Endothelial cell of umbilical vein (primary cell): ENCODE results near the gene EPDR1. TPM values are rescaled to one million over a fixed set of nuclear protein-coding genes. Genes with fewer than 3 reads are reported as not detected.

ENCODE experiments used
- BruUV-seq: library from RNA; stranded (reverse); fragments of 400-500 nt; replicated peaks from 2 replicates; lab custom pipeline; 2021; lab: Mats Ljungman, UMichigan
- CTCF ChIA-PET: fragments of 300-600, 350-600 bp; sonication (Branson Sonifier 250); formaldehyde crosslinking; loops from one replicate; lab custom pipeline; 2021; ENCODE audit warnings: antibody characterized with exemption, inconsistent platforms; lab: Charles Lee
- POLR2A ChIA-PET: fragments of 300-600, 350-600 bp; sonication (Branson Sonifier 250); formaldehyde crosslinking; loops from one replicate; lab custom pipeline; 2021; ENCODE audit warnings: antibody characterized with exemption, inconsistent platforms; lab: Charles Lee
- DNase-seq: peaks from one replicate; pipeline ENCODE4 v3.0.0-alpha.2; 2011; ENCODE audit warnings: low read depth, low spot score
- FAIRE-seq: peaks from 2 replicates; lab custom pipeline; 2011; peaks lifted over from hg19 to GRCh38; lab: Jason Lieb, UNC
- H2AFZ ChIP-seq: 2 replicates; pipeline ENCODE4 v1.6.0; 2012; ENCODE audit warnings: low read depth, low read length, control low read depth, inconsistent platforms
- H3K27ac ChIP-seq: 2 replicates; pipeline ENCODE4 v1.5.1; 2011; ENCODE audit warnings: low read depth, mild to moderate bottlenecking, control low read depth, low read length, moderate library complexity; ENCODE audit not compliant: insufficient read depth
- H3K27me3 ChIP-seq, 2 experiments: 2 replicates each; pipeline versions ENCODE4 v1.6.0 to v1.6.1; 2011; ENCODE audit warnings: low read length in 2 of 2, mixed read lengths in 1 of 2; ENCODE audit not compliant: control insufficient read depth in 2 of 2, insufficient read depth in 2 of 2
- H3K36me3 ChIP-seq, 2 experiments: 2 replicates in 1 of 2; 3 replicates in 1 of 2; pipeline ENCODE4 v1.5.1; 2011; ENCODE audit warnings: low read length in 2 of 2, mild to moderate bottlenecking in 1 of 2, moderate library complexity in 1 of 2; ENCODE audit not compliant: control insufficient read depth in 2 of 2, insufficient read depth in 2 of 2; ENCODE audit errors: extremely low read depth in 1 of 2
- H3K4me1 ChIP-seq: 3 replicates; pipeline ENCODE4 v1.5.1; 2011; ENCODE audit warnings: mild to moderate bottlenecking, low read length; ENCODE audit not compliant: control insufficient read depth, insufficient read depth; ENCODE audit errors: extremely low read depth
- H3K4me2 ChIP-seq: 2 replicates; pipeline ENCODE4 v1.6.1; 2011; ENCODE audit warnings: low read length, control low read depth, mixed read lengths; ENCODE audit not compliant: insufficient read depth
- H3K4me3 ChIP-seq, 3 experiments: fragments of 200-600 bp in 1 of 3; sonication (generic), shearing (Covaris generic) in 1 of 3; replicated peaks in 1 of 3; 2 replicates each; pipeline ENCODE4 v1.5.1; 2011 to 2016; ENCODE audit warnings: control low read depth in 3 of 3, low read length in 3 of 3, mild to moderate bottlenecking in 2 of 3, inconsistent platforms in 1 of 3, low read depth in 1 of 3, moderate library complexity in 1 of 3; ENCODE audit not compliant: insufficient read depth in 1 of 3
- H3K79me2 ChIP-seq: 2 replicates; pipeline ENCODE4 v1.6.0; 2012; ENCODE audit warnings: low read length, inconsistent platforms; ENCODE audit not compliant: control insufficient read depth, insufficient read depth
- H3K9ac ChIP-seq: replicated peaks from 2 replicates; pipeline ENCODE3; 2011; ENCODE audit warnings: low read length, control low read depth; ENCODE audit not compliant: insufficient read depth; ENCODE audit errors: extremely low read depth
- H3K9me1 ChIP-seq: replicated peaks from 3 replicates; pipeline ENCODE4 v1.6.0; 2011; ENCODE audit warnings: mild to moderate bottlenecking, low read length; ENCODE audit not compliant: control insufficient read depth, insufficient read depth; ENCODE audit errors: extremely low read depth
- H3K9me3 ChIP-seq: replicated peaks from 2 replicates; pipeline ENCODE4 v1.5.1; 2012; ENCODE audit warnings: low read length, inconsistent platforms; ENCODE audit not compliant: control insufficient read depth, insufficient read depth
- H4K20me1 ChIP-seq: replicated peaks from 2 replicates; pipeline ENCODE3; 2011; ENCODE audit warnings: mild to moderate bottlenecking, low read length; ENCODE audit not compliant: control insufficient read depth, insufficient read depth; ENCODE audit errors: extremely low read depth
- EZH2 ChIP-seq: IDR thresholded peaks from 2 replicates; pipeline ENCODE4 v1.6.1; 2012; ENCODE audit warnings: borderline replicate concordance, low read depth, mild to moderate bottlenecking, moderate library complexity, low read length, inconsistent platforms; ENCODE audit not compliant: severe bottlenecking
- FOS ChIP-seq: IDR thresholded peaks from 2 replicates; pipeline ENCODE4 v1.6.1; 2011; ENCODE audit warnings: mild to moderate bottlenecking, low read length, moderate library complexity, borderline replicate concordance; ENCODE audit not compliant: insufficient read depth
- GATA2 ChIP-seq: IDR thresholded peaks from 2 replicates; pipeline ENCODE4 v1.7.0; 2011; ENCODE audit warnings: low read depth, mild to moderate bottlenecking, moderate library complexity, mixed read lengths, low read length; ENCODE audit not compliant: insufficient read length, insufficient read depth
- JUN ChIP-seq: IDR thresholded peaks from 2 replicates; pipeline ENCODE4 v1.6.1; 2011; ENCODE audit warnings: borderline replicate concordance, low read depth; ENCODE audit not compliant: insufficient read length, insufficient read depth
- POLR2A ChIP-seq: IDR thresholded peaks from 2 replicates; pipeline ENCODE4 v1.6.1; 2012; ENCODE audit warnings: low read depth, mild to moderate bottlenecking, control low read depth, low read length
- POLR2AphosphoS5 ChIP-seq: IDR thresholded peaks from 2 replicates; pipeline ENCODE4 v1.6.1; 2012; ENCODE audit warnings: low read depth, mild to moderate bottlenecking, control low read depth, low read length, moderate library complexity; ENCODE audit not compliant: insufficient read depth
- dilution Hi-C: fragments of 300-500 bp; cut with MboI; formaldehyde crosslinking; loops from one replicate; pipeline ENCODE4 v1.15.0; 2019; ENCODE audit warnings: low sequenced_read_pairs; ENCODE audit not compliant: extremely low pct_ligation_motif_present
- intact Hi-C: fragments of 100-400 bp; cut with micrococcal nuclease; formaldehyde crosslinking; loops from one replicate; pipeline ENCODE4 v1.10.0; 2022
- polyA plus RNA-seq, 4 experiments: library from polyadenylated mRNA; depleted of rRNA in 3 of 4; stranded (reverse) in 3 of 4; unstranded in 1 of 4; fragments of >200 nt; gene quantifications; 2 replicates each; pipeline versions ENCODE4 v1.2.1 to v1.2.3, GENCODE V29; 2011 to 2012; ENCODE audit warnings: missing spikeins in 1 of 4
- total RNA-seq: library from RNA; stranded (reverse); gene quantifications from 2 replicates; pipeline ENCODE4 v1.2.3, GENCODE V29; 2021
- TF ChIP-seq, protein P1 (sequence below): IDR thresholded peaks from 2 replicates; pipeline ENCODE4 v1.6.1; 2011; ENCODE audit not compliant: insufficient read depth, insufficient read length
- TF ChIP-seq, protein P2 (sequence below), 2 donors: IDR thresholded peaks; 1 replicate in 1 of 2; 2 replicates in 1 of 2; pipeline ENCODE4 v1.5.1; 2011; ENCODE audit warnings: low read length in 2 of 2, mild to moderate bottlenecking in 2 of 2, moderate library complexity in 2 of 2, control low read depth in 1 of 2, inconsistent platforms in 1 of 2, low read depth in 1 of 2; ENCODE audit not compliant: insufficient read depth in 1 of 2; ENCODE audit errors: extremely low read depth in 1 of 2

Gene EPDR1
- total and polyA plus RNA-seq, 2 donors (not counting 3 experiments of a cell fraction or from before 2014, with no cell fraction given) = 0.40 to 0.66 TPM

DNA sequence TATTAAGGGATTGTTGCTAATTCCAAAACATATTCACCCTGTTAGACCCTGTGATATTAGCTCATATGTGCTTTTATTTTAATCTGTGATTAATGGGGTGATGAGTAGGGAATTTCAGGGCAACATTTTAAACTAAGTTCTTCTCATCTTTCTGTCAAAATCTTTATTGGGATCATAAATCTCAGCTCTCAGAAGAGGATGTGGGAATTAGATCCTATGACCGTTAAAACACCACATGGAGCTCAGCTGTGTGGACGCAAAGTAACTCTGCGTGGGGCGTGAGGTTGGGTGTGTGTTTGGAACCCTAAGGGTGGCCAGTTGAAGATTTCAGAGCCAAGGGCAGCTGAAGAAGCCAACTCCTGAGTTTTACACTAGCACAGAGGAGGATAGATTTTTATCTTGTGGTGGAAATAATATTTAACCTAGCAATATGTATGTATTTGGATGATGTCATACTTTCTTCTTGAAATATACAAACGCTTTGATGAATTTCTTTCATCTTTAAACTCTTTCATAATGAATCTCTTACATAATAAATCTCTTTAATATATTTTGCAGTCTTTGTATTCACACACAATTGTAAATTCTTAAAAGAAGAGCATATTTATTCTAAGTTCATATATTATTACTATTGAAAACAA is 64.4 kb downstream of the EPDR1 start:
- Histone ChIP-seq H3K36me3 (no peaks in the 10 kb centered on the region), H3K9ac (no peak overlapping the region), H3K27me3 (no peaks in the 10 kb centered on the region), H3K27ac (no peak overlapping the region), H3K4me1 (no peaks in the 10 kb centered on the region), H3K4me2 (no peak overlapping the region), H4K20me1 (no peaks in the 10 kb centered on the region), H3K4me3 (no peak overlapping the region), H3K9me1 (no peaks in the 10 kb centered on the region), H3K9me3 (no peaks in the 10 kb centered on the region), H3K79me2 (no peaks in the 10 kb centered on the region), H2AFZ (no peak overlapping the region)
- FAIRE-seq = no peak
- DNase-seq = no peak
- intact Hi-C loops = no loop called here
- TF ChIP-seq, protein P1, sequence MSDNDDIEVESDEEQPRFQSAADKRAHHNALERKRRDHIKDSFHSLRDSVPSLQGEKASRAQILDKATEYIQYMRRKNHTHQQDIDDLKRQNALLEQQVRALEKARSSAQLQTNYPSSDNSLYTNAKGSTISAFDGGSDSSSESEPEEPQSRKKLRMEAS = no peak
- ChIA-PET POLR2A (no interaction called here), CTCF (no interaction called here)
- dilution Hi-C loops = no loop called here
- no TSS peak for BruUV-seq

DNA sequence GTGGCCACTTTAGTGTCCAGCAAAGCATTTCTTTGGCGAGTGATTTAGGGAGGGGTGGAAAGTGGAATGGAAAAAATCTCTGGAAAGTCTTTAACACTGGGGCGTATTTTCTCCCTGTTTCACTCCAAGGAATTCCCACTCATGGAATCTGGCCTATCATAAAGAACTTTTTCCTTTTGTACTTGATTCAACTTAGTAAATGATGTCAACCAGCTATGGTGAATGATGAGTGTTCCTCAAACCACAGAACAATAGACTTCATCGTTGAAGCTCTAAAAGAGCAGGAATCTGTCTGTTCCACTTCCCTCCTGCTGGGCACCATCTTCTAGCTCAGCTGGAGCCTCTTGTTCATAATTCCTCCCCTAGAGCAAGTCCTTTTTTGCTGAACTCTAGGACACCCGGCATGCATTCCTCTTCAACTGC is 66.5 kb downstream of the EPDR1 start:
- no peaks in the 10 kb centered on the region for H3K9me1 ChIP-seq
- ChIA-PET POLR2A (no interaction called here), CTCF (no interaction called here)
- no peaks in the 10 kb centered on the region for H3K79me2 ChIP-seq
- no peak overlapping the region for H3K4me3 ChIP-seq
- H2AFZ ChIP-seq = no peak overlapping the region
- no peaks in the 10 kb centered on the region for H4K20me1 ChIP-seq
- H3K9ac ChIP-seq = no peak overlapping the region
- dilution Hi-C loops (no loop called here), intact Hi-C loops (no loop called here)
- no peak overlapping the region for H3K27ac ChIP-seq
- no peaks in the 10 kb centered on the region for H3K27me3 ChIP-seq
- H3K36me3 ChIP-seq = no peaks in the 10 kb centered on the region
- no TSS peak for BruUV-seq
- H3K4me1 ChIP-seq = no peaks in the 10 kb centered on the region
- DNase-seq (no peak), FAIRE-seq (no peak)
- TF ChIP-seq EZH2 = no peak
- TF ChIP-seq JUN = no peak
- TF ChIP-seq FOS = no peak
- TF ChIP-seq, protein P2, sequence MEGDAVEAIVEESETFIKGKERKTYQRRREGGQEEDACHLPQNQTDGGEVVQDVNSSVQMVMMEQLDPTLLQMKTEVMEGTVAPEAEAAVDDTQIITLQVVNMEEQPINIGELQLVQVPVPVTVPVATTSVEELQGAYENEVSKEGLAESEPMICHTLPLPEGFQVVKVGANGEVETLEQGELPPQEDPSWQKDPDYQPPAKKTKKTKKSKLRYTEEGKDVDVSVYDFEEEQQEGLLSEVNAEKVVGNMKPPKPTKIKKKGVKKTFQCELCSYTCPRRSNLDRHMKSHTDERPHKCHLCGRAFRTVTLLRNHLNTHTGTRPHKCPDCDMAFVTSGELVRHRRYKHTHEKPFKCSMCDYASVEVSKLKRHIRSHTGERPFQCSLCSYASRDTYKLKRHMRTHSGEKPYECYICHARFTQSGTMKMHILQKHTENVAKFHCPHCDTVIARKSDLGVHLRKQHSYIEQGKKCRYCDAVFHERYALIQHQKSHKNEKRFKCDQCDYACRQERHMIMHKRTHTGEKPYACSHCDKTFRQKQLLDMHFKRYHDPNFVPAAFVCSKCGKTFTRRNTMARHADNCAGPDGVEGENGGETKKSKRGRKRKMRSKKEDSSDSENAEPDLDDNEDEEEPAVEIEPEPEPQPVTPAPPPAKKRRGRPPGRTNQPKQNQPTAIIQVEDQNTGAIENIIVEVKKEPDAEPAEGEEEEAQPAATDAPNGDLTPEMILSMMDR (IDR thresholded peaks at IDR 0.05; ENCODE audit: extremely low read depth in 1 of 2, insufficient read depth in 1 of 2, low read depth in 1 of 2, low read length in 2 of 2) = no peak
- TF ChIP-seq GATA2 = no peak
- TF ChIP-seq POLR2A = no peak
- TF ChIP-seq POLR2AphosphoS5 = no peak
- no peak overlapping the region for H3K4me2 ChIP-seq
- H3K9me3 ChIP-seq = no peaks in the 10 kb centered on the region
